ENCODE results near the gene UBE2I.

The UBE2I gene

GRCh38 chr16:1317479-1318267 lies 8.2 kb downstream of the UBE2I start:
- no peaks in the 10 kb centered on the region for H3K4me1 ChIP-seq (ENCODE audit: low read length)
- H3K27ac ChIP-seq (ENCODE audit: low read length), result no peak overlapping the region
- no peak for TF ChIP-seq CTCF (IDR thresholded peaks at IDR 0.05; ENCODE audit: low read depth, low read length)
- H3K9me3 ChIP-seq (ENCODE audit: insufficient read depth, low read length), result no peaks in the 10 kb centered on the region
- H3K79me2 ChIP-seq (ENCODE audit: low read length), result peaks cover 59% of the 10 kb centered on the region
- peaks cover 51% of the 10 kb centered on the region for H4K20me1 ChIP-seq (ENCODE audit: insufficient read depth, low read length)
- no peak overlapping the region for H2AFZ ChIP-seq (ENCODE audit: low read depth, low read length)
- peaks cover 83% of the 10 kb centered on the region for H3K36me3 ChIP-seq (replicated peaks; ENCODE audit: low read depth, low read length)
- H3K9ac ChIP-seq (ENCODE audit: low read length), result no peak overlapping the region
- H3K4me2 ChIP-seq (ENCODE audit: low read length), result no peak overlapping the region
- no peaks in the 10 kb centered on the region for H3K27me3 ChIP-seq (ENCODE audit: low read depth, low read length)
- H3K4me3 ChIP-seq (ENCODE audit: low read length), result no peak overlapping the region

GRCh38 chr16:1318268-1318545 lies 8.8 kb downstream of the UBE2I start:
- Histone ChIP-seq H3K27ac (ENCODE audit: low read length) (no peak overlapping the region), H3K4me3 (ENCODE audit: low read length) (no peak overlapping the region), H3K9me3 (ENCODE audit: insufficient read depth, low read length) (no peaks in the 10 kb centered on the region), H3K27me3 (ENCODE audit: low read depth, low read length) (no peaks in the 10 kb centered on the region), H3K79me2 (ENCODE audit: low read length) (peaks cover 54% of the 10 kb centered on the region), H3K36me3 (replicated peaks; ENCODE audit: low read depth, low read length) (peaks cover 79% of the 10 kb centered on the region), H4K20me1 (ENCODE audit: insufficient read depth, low read length) (peaks cover 46% of the 10 kb centered on the region), H3K4me1 (ENCODE audit: low read length) (no peaks in the 10 kb centered on the region), H3K4me2 (ENCODE audit: low read length) (no peak overlapping the region), H2AFZ (ENCODE audit: low read depth, low read length) (no peak overlapping the region), H3K9ac (ENCODE audit: low read length) (no peak overlapping the region)
- TF ChIP-seq EZH2phosphoT487 (IDR thresholded peaks at IDR 0.05; ENCODE audit: low read depth) (no peak), CTCF (IDR thresholded peaks at IDR 0.05; ENCODE audit: low read depth, low read length) (no peak)

GRCh38 chr16:1319041-1319440 lies 9.6 kb downstream of the UBE2I start:
- Histone ChIP-seq H3K27ac (ENCODE audit: low read length) (no peak overlapping the region), H3K9ac (ENCODE audit: low read length) (no peak overlapping the region), H4K20me1 (ENCODE audit: insufficient read depth, low read length) (peaks cover 47% of the 10 kb centered on the region), H3K79me2 (ENCODE audit: low read length) (peaks cover 46% of the 10 kb centered on the region), H3K36me3 (replicated peaks; ENCODE audit: low read depth, low read length) (peaks cover 77% of the 10 kb centered on the region), H2AFZ (ENCODE audit: low read depth, low read length) (no peak overlapping the region), H3K4me2 (ENCODE audit: low read length) (no peak overlapping the region), H3K4me3 (ENCODE audit: low read length) (no peak overlapping the region), H3K27me3 (ENCODE audit: low read depth, low read length) (no peaks in the 10 kb centered on the region), H3K4me1 (ENCODE audit: low read length) (no peaks in the 10 kb centered on the region), H3K9me3 (ENCODE audit: insufficient read depth, low read length) (no peaks in the 10 kb centered on the region)
- TF ChIP-seq EZH2phosphoT487 (IDR thresholded peaks at IDR 0.05; ENCODE audit: low read depth), result no peak
- no peak for TF ChIP-seq CTCF (IDR thresholded peaks at IDR 0.05; ENCODE audit: low read depth, low read length)

DNA sequence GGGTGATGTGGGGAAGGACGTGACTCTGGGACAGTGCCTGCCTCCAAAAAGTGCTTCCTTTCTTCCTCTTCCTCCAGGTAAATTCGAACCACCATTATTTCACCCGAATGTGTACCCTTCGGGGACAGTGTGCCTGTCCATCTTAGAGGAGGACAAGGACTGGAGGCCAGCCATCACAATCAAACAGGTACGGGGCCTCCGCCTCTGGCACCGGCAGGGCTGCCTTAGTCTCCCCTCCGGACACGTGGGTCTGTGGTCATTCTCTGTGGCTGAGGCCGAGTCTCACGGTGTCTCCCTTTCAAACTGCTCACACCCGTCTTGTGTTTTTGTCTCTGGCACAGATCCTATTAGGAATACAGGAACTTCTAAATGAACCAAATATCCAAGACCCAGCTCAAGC lies 10.7 kb downstream of the UBE2I start:
- no peak overlapping the region for H3K27ac ChIP-seq (ENCODE audit: low read length)
- no peak overlapping the region for H3K4me3 ChIP-seq (ENCODE audit: low read length)
- H3K4me1 ChIP-seq (ENCODE audit: low read length), result no peaks in the 10 kb centered on the region
- H4K20me1 ChIP-seq (ENCODE audit: insufficient read depth, low read length), result peaks cover 38% of the 10 kb centered on the region
- no peak overlapping the region for H3K4me2 ChIP-seq (ENCODE audit: low read length)
- H3K36me3 ChIP-seq (replicated peaks; ENCODE audit: low read depth, low read length), result peaks cover 67% of the 10 kb centered on the region
- no peak for TF ChIP-seq CTCF (IDR thresholded peaks at IDR 0.05; ENCODE audit: low read depth, low read length)
- no peak for TF ChIP-seq EZH2phosphoT487 (IDR thresholded peaks at IDR 0.05; ENCODE audit: low read depth)
- no peak overlapping the region for H2AFZ ChIP-seq (ENCODE audit: low read depth, low read length)
- H3K9me3 ChIP-seq (ENCODE audit: insufficient read depth, low read length), result no peaks in the 10 kb centered on the region
- H3K79me2 ChIP-seq (ENCODE audit: low read length), result peaks cover 35% of the 10 kb centered on the region
- H3K9ac ChIP-seq (ENCODE audit: low read length), result no peak overlapping the region
- H3K27me3 ChIP-seq (ENCODE audit: low read depth, low read length), result no peaks in the 10 kb centered on the region
